ENCODE results near the gene UMAD1.

Gene UMAD1

GRCh38 chr7:7640221-7641128 is at the start of gene UMAD1:
TSS of gene UMAD1 (plus strand) at chr7:7640752. CDS start at chr7:7673372, 32,620 bp downstream.
- peak; percentile 99 for DNase-seq (ENCODE audit: low read depth, low spot score)

GRCh38 chr7:7595451-7595850 is 45.1 kb upstream of the UMAD1 start:
- peak; percentile 19 for DNase-seq (ENCODE audit: low read depth, low spot score)

GRCh38 chr7:7596176-7596575 is 44.4 kb upstream of the UMAD1 start:
- DNase-seq (ENCODE audit: low read depth, low spot score), result no peak

- no peak for DNase-seq (ENCODE audit: low read depth, low spot score)
Measured at GRCh38 chr7:7607010-7607409, 33.5 kb upstream of the UMAD1 start.

- no peak for DNase-seq (ENCODE audit: low read depth, low spot score)
Measured at GRCh38 chr7:7609330-7609729, 31.2 kb upstream of the UMAD1 start.

- no peak for DNase-seq (ENCODE audit: low read depth, low spot score)
Measured at GRCh38 chr7:7612519-7612918, 28.0 kb upstream of the UMAD1 start.

- no peak for DNase-seq (ENCODE audit: low read depth, low spot score)
Measured at GRCh38 chr7:7613210-7613609, 27.3 kb upstream of the UMAD1 start.

GRCh38 chr7:7614018-7614741 is 26.4 kb upstream of the UMAD1 start:
- no peak for DNase-seq (ENCODE audit: low read depth, low spot score)

GRCh38 chr7:7617550-7617949 is 23.0 kb upstream of the UMAD1 start:
- DNase-seq (ENCODE audit: low read depth, low spot score), result no peak

GRCh38 chr7:7618410-7618809 is 22.1 kb upstream of the UMAD1 start:
- DNase-seq (ENCODE audit: low read depth, low spot score), result no peak

- no peak for DNase-seq (ENCODE audit: low read depth, low spot score)
Measured at GRCh38 chr7:7620236-7620635, 20.3 kb upstream of the UMAD1 start.

GRCh38 chr7:7620644-7621210 is 19.8 kb upstream of the UMAD1 start:
- DNase-seq (ENCODE audit: low read depth, low spot score), result no peak

GRCh38 chr7:7628476-7628875 is 12.1 kb upstream of the UMAD1 start:
- no peak for DNase-seq (ENCODE audit: low read depth, low spot score)

GRCh38 chr7:7630626-7631329 is 9.8 kb upstream of the UMAD1 start:
- no peak for DNase-seq (ENCODE audit: low read depth, low spot score)

GRCh38 chr7:7639421-7639820 is 1.1 kb upstream of the UMAD1 start:
- DNase-seq (ENCODE audit: low read depth, low spot score), result no peak

- peak; percentile 49 for DNase-seq (ENCODE audit: low read depth, low spot score)
Measured at GRCh38 chr7:7639847-7640220, 718 bp upstream of the UMAD1 start.

- no peak for DNase-seq (ENCODE audit: low read depth, low spot score)
Measured at GRCh38 chr7:7641129-7641663, 644 bp downstream of the UMAD1 start.

- DNase-seq (ENCODE audit: low read depth, low spot score), result no peak
Measured at GRCh38 chr7:7642081-7642480, 1.5 kb downstream of the UMAD1 start.

- DNase-seq (ENCODE audit: low read depth, low spot score), result no peak
Measured at GRCh38 chr7:7647495-7648036, 7.0 kb downstream of the UMAD1 start.

- DNase-seq (ENCODE audit: low read depth, low spot score), result no peak
Measured at GRCh38 chr7:7650682-7651206, 10.2 kb downstream of the UMAD1 start.

GRCh38 chr7:7651479-7651878 is 10.9 kb downstream of the UMAD1 start:
- DNase-seq (ENCODE audit: low read depth, low spot score), result no peak
